ENCODE measurements around the gene GPA33.

- TF ChIP-seq CTCF (IDR thresholded peaks at IDR 0.05 in 8 of 11, conservative IDR thresholded peaks at IDR 0.05 in 3 of 11) (no peak), POLR2A (IDR thresholded peaks at IDR 0.05) (no peak)
Observed at GRCh38 chr1:167137332-167137781, 47.2 kb upstream of the GPA33 start.
